Activated T-helper 1 cell treated with Interleukin-2 at 50 U/mL for 16 hours (primary cell): ENCODE measurements around the gene ACTL10.
"Not testable (repeated sequence)": the region's sequence is repeated elsewhere in the genome, so short reads cannot be mapped to it uniquely, and the experiment has no call there.

ENCODE experiments used
- DNase-seq: peaks from one replicate; pipeline ENCODE4 v3.0.0-alpha.2; 2020; ENCODE audit warnings: low read depth

Gene ACTL10

DNA sequence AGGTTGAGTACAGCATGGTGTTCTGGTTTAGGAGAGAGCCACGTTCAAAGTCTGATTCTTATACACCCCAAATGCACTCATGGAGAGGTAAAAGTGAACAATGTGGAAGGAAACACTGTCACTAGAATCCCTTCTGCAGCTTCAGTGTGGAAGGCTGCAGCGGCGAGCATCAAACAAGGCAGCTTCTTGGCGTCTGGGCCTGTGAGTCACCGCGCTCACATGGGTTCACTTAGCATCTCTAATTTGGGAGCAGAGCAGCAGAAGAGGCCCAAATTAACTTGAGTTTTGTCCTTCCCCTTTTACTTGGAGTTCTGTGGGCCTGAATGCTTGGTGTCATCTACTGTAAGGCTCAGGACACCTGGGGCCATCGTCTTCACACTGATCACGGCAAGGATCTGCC lies 30.4 kb downstream of the ACTL10 start:
- DNase-seq = no peak

DNA sequence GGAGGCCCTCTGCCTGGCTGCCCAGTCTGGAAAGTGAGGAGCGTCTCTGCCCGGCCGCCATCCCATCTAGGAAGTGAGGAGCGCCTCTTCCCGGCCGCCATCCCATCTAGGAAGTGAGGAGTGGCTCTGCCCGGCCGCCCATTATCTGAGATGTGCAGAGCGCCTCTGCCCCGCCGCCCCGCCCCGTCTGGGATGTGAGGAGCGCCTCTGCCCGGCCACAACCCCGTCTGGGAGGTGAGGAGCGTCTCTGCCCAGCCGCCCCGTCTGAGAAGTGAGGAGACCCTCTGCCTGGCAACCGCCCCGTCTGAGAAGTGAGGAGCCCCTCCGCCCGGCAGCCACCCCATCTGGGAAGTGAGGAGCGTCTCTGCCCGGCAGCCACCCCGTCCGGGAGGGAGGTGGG lies 32.2 kb downstream of the ACTL10 start:
- DNase-seq = not testable (repeated sequence)

DNA sequence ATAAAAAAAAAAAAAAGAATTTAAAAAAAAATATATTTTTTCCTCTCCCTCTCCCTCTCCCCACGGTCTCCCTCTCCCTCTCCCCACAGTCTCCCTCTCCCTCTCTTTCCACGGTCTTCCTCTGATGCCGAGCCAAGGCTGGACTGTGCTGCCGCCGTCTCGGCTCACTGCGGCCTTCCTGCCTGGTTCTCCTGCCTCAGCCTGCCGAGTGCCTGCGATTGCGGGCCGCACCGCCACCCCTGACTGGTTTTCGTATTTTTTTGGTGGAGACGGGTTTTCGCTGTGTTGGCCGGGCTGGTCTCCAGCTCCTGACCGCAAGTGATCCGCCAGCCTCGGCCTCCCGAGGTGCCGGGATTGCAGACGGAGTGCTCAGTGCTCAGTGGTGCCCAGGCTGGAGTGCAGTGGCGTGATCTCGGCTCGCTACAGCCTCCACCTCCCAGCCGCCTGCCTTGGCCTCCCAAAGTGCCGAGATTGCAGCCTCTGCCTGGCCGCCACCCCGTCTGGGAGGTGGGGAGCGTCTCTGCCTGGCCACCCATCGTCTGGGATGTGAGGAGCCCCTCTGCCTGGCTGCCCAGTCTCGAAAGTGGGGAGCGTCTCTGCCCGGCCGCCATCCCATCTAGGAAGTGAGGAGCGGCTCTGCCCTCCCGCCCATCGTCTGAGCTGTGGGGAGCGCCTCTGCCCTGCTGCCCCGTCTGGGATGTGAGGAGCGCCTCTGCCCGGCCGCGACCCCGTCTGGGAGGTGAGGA lies 34.1 kb downstream of the ACTL10 start:
- not testable (repeated sequence) for DNase-seq

DNA sequence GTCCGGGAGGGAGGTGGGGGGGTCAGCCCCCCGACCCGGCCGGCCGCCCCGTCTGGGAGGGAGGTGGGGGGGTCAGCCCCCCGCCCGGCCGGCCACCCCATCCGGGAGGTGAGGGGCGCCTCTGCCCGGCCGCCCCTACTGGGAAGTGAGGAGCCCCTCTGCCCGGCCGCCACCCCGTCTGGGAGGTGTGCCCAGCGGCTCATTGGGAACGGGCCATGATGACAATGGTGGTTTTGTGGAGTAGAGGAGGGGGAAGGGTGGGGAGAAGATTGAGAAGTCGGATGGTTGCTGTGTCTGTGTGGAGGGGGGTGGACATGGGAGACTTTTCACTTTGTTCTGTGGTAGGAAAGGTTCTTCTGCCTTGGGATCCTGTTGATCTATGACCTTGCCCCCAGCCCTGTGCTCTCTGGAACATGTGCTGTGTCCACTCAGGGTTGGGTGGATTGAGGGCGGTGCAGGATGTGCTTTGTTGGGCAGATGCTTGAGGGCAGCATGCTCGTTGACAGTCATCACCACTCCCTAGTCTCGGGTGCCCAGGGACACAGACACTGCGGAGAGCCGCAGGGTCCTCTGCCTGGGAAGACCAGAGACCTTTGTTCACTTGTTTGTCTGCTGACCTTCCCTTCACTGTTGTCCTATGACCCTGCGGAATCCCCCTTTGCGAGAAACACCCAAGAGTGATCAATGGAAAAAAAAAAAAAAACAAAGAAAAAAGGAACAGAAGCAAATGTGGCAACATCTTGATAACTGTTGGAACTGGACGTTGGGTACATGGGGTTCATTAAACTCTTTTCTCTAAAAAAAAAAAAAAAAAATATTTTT lies 35.1 kb downstream of the ACTL10 start:
- no peak for DNase-seq

DNA sequence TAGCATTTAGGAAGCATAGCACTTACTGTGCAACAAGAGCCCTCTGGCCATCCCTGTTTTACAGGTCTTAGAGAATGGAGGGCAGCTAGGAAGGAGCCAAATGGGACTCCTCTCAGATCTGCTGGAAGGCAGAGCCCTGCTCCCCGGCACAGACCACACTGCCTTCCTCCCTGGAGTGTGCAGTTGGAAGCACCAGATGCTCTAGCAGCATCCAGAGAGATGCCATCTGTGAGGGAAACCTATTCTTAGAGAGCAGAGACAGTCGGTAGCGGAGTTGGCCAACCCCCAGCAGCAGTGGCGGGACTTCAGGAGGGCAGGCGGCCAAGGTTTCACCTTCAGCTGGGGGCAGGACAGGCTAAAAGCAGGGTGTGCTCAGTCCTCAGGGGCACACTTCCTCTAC lies 36.1 kb downstream of the ACTL10 start:
- DNase-seq = no peak

DNA sequence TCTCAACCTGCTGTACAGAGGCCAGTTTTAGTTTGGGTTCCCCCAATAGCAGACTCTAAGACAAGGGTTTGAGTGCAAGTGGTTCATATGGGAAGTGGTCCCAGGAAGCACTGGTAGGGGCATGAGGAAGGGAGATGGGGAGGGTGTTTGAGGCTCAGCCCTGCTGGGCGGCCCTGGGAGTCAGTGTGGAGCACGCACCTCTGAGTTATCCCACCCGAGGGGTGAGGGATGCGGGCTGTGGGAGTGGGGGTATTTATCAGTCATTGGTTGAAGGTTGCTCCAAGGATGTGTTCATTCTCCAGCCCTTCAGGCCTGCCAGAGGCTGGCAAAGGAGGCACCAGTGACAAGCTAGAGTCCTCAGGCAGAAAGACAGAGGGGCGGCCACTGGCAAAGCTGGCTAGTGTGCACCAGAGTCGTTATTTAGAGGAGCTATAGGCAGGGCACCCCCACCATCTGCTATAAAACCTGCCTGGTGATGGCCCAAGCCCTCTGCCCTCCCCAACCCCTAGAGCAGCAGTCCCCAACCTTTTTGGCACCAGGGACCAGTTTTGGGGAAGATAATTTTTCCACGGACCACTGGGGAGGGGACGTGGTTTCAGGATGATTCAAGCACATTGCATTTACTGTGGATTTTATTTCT lies 36.9 kb downstream of the ACTL10 start:
- no peak for DNase-seq

DNA sequence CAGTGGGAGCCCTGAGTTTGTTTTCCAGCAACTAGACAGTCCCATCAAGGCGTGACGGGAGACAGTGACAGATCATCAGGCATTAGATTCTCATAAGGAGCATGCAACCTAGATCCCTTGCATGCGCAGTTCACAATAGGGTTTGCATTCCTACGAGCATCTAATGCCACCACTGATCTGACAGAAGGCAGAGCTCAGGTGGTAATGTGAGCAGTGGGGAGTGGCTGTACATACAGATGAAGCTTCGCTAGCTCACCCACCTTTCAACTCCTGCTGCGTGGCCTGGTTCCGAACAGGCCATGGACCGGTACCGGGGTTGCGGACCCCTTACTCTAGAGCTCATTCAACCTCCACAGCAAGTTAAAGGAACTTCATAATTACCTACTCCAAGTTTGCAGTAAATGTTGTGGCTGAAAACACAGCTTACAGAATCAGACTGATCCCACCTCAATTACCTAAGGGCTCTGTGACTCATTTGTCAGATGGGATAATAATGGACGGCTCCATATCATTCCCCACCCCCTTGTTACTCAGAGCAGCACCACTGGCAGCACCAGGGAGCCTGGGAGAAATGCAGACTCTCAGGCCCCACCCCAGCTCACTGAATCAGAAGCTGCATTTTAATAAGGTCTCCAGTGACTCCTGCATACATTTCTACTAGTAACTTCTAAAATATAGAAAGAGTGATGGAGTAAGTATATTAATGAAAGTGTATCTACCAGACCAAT lies 37.6 kb downstream of the ACTL10 start:
- no peak for DNase-seq

DNA sequence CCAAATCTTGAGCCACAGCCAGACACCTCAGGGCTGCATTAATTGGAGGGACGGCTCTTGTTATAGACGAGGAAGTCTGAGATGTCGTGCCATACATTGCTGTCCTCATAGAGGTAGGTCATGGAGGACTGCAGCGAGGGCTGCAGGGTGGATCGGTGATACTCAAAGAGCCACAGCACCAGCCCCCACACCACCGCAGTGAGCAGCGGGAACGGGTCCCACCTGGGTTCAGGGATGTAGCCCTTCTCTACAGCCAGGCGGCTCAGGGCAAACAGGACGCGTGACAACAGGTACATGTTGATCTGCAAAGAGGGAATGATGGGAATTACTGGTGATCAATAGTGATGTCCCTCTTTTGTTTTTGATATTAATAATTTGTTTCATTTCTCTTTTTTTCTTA lies 40.9 kb downstream of the ACTL10 start:
- no peak for DNase-seq

DNA sequence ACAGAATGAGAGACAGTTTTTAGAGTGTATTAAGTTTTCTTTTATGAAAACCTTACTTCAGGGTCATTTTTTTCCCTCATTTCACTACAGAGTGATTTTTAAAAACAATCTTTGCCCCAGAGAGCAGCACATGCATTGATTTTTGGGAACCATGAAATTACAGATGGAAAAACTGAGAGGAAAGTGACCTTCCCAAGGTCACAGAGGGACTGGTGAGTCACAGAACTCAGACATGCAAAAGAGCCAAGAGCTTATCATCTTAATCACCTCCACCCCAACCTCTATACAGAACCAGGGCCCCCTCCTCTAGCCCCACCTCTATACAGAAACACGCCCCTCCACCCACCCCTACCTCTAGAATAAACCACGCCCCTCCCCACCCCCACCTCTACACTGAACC lies 42.7 kb downstream of the ACTL10 start:
- DNase-seq = no peak

DNA sequence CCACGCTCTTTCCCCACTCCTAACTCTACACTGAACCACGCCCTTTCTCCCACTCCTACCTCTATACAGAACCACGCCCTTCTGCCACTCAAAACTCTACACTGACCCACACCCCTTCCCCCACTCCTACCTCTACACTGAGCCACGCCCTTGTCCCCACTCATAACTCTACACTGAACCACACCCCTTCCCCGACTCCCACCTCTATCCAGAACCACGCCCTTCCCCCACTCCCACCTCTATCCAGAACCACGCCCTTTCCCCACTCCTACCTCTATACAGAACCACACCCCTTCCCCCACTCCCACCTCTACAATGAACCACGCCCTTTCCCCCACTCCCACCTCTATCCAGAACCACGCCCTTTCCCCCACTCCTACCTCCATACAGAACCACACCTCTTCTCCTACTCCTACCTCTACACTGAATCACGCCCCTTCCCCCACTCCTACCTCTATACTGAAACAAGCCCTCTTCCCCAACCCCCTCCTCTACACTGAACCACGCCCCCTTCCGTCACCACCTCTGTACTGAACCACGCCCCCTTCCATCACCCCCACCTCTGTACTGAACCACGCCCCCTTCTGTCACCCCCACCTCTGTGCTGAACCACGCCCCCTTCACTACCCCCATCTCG lies 43.3 kb downstream of the ACTL10 start:
- no peak for DNase-seq

DNA sequence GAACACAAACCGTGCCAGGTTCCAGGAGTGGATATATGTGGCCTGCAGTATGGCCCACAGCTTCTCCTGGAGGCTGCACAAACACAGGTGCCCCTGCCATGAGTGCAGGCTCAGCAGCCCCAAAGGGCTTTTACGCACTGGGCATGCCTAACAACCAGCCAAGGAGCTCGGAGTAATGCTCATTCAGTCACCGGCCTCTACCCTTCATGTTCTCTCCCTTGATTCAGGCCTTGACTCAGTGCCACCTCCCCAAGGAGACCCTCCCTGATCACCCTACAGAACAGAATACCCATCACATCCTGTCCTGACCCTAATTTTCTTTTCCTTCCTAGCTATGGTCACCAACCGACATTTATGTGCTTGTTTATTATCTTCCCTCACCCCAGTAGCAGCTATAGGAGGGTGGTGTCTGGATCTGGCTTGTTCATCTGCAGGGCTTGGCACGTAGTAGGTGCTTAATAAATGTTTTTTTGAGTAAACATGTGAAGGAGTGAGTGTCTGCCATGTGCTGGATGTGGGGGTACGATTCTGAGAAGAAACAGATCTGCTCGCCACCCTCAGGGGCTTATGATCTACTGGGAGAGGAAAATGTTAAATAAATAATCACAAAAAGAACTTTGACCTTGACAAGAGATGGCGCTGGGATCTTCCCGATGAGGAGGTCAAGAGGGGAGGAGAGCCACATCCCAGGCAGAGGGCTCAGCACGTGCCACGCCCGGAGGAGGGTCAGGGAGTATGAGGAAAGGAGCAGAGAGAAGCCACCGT lies 44.1 kb downstream of the ACTL10 start:
- no peak for DNase-seq

DNA sequence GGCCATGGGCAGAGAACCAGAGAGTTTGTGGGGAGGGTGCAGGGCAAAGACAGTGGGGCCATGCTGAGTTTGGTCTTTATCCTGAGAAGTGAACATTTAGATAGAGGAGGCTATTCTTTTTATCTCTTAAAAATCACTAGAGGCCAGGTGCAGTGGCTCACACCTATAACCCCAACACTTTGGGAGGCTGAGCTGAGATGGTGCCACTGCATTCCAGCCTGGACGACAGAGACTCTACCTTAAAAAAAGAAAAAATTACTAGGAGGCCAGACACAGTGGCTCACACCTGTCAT lies 44.6 kb downstream of the ACTL10 start:
- no peak for DNase-seq

DNA sequence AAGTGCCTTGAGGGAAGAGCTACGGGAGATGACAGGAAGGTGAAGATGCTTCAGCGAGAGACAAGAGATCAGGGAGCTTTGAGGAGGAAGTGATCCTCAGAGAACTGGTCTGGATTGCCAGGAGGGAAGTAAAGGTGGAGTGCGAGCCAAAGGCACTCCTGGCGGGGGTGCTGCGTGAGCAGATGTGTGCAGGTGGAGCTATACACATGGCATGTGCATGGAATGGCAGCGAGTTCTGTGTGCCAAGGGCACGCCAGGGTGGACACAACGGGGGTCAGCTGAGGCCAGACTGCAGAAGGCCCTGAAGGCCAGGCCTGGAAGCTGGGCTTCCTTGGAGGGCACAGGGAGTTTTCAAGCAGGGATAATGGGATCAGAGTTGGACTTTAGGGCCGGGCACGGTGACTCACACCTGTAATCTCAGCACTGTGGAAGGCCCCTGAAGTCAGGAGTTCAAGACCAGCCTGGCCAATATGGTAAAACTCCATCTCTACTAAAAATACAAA lies 47.2 kb downstream of the ACTL10 start:
- DNase-seq = no peak

DNA sequence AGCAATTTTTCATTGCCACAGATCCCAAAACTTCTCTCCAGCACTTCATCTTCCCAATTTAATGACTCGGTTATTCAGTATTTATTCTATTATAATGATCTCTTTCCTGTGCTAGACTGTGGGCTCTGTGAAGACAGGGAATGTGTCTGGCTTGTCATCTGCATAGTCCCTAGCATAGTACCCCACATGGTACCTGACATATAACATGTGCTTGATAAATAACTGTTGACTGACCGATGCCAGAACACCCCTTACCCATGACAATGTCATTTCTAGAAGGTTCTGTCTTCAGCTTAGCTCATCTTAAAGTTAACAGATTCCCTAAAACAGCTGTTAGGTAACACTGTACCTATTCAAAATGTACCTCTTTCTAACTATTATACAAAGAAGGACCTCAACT lies 49.8 kb downstream of the ACTL10 start:
- no peak for DNase-seq
